ENCODE measurements around the gene TCHP. TPM values are rescaled to one million over a fixed set of nuclear protein-coding genes. Genes with fewer than 3 reads are reported as not detected.

Gene TCHP
- total and polyA plus RNA-seq, 2 of the 13 experiments (the other 11 are each of a cell fraction or from before 2014, with no cell fraction given): 6.7 to 12.2 TPM

DNA sequence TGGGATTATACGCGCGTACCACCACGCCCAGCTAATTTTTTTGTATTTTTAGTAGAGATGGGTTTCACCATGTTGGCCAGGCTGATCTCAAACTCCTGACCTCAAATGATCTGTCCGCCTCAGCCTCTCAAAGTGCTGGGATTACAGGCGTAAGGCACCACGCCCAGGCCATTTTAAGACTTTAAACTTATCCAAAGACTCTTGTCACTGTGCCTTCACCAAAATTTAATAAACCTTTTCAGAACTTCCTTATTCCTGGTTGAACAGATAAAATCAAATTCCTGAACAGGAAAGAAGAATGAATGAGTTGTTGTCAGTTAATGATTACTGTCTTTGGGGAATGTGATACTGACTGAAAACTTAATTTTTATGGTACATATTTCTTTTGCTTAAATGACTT, 58.3 kb downstream of the TCHP start (continued):
- TF ChIP-seq SNAI1 (CRISPR knock-in tag; IDR thresholded peaks at IDR 0.05; ENCODE audit: borderline replicate concordance): no peak
- TF ChIP-seq, protein P1, sequence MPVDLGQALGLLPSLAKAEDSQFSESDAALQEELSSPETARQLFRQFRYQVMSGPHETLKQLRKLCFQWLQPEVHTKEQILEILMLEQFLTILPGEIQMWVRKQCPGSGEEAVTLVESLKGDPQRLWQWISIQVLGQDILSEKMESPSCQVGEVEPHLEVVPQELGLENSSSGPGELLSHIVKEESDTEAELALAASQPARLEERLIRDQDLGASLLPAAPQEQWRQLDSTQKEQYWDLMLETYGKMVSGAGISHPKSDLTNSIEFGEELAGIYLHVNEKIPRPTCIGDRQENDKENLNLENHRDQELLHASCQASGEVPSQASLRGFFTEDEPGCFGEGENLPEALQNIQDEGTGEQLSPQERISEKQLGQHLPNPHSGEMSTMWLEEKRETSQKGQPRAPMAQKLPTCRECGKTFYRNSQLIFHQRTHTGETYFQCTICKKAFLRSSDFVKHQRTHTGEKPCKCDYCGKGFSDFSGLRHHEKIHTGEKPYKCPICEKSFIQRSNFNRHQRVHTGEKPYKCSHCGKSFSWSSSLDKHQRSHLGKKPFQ (CRISPR knock-in tag; IDR thresholded peaks at IDR 0.05; ENCODE audit: insufficient replicate concordance): no peak

DNA sequence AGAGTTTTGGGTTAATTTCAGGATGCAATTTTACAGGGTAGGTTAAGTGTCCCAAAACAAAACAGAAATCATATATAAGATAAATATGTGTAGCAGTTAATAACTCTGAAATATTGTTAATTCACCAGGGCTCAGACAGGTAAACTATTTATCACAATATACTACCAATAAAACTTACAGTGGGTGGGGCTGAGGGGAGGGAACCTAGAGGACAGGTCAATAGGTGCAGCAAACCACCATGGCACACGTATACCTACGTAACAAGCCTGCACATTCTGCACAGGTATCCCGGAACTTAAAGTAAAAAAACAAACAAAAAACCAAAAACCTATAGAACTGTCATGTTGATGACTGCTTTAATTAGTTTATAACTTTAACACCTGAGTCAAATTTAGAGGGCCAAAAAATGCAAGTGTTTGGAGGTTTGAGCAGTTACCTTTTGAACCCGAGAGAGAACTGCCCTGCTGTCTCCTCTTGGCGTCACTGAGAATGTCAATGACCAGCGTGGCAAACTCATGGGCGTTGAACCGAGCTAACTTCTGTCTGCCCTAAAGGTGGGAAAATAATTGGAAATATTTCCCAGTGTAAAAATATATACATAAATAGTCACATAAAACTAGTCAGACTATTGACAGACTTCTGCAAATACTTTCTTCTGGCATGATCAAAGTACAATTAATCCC, 59.5 kb downstream of the TCHP start:
- ChIA-PET CTCF (ENCODE audit: low intra/inter-chr PET ratio, low total read pairs) (no interaction called here), POLR2A (no interaction called here)
- peaks cover 21 to 50% of the 10 kb centered on the region in 2 experiments; a peak in 4 of 5 replicates for H3K36me3 ChIP-seq (replicated peaks in 1 of 2; ENCODE audit: control insufficient read depth in 1 of 2, insufficient read depth in 2 of 2, low read length in 2 of 2)
- H3K9ac ChIP-seq (ENCODE audit: insufficient read depth, low read depth, low read length): no peak overlapping the region
- FAIRE-seq: no peak
- no peak overlapping the region for H3K4me3 ChIP-seq (replicated peaks in 1 of 3; ENCODE audit: insufficient read depth in 1 of 3, low read depth in 2 of 3, low read length in 3 of 3)
- H3K4me1 ChIP-seq (ENCODE audit: insufficient read depth, low read length): no peaks in the 10 kb centered on the region
- H3K4me2 ChIP-seq (ENCODE audit: low read depth, low read length): no peak overlapping the region
- intact Hi-C loops (cut with micrococcal nuclease; ENCODE audit: unreplicated experiment) (no loop called here), in situ Hi-C loops (cut with HindIII; ENCODE audit: extremely low pct_ligation_motif_present, low pct_unique_long_range_greater_than_20kb) (no loop called here)
- no peak overlapping the region for H2AFZ ChIP-seq (ENCODE audit: low read length)
- H3K79me2 ChIP-seq (ENCODE audit: insufficient read depth, low read length): no peaks in the 10 kb centered on the region
- no peaks in the 10 kb centered on the region for H3K9me3 ChIP-seq (ENCODE audit: low read length)
- no peaks in the 10 kb centered on the region for H3K27me3 ChIP-seq (ENCODE audit: control insufficient read depth in 1 of 2, insufficient read depth in 2 of 2, low read length in 2 of 2)
- H4K20me1 ChIP-seq (ENCODE audit: insufficient read depth, low read length): no peaks in the 10 kb centered on the region
- H3K27ac ChIP-seq (ENCODE audit: extremely low read length, insufficient read depth, low read length): no peak overlapping the region
- no peak for DNase-seq (ENCODE audit: low spot score)
- no peak for ATAC-seq
- BruUV-seq (replicated peaks): no TSS peak
- WGBS (ENCODE audit: low lambda C conversion rate): 97% methylated on average over 8 of the region's 8 CpGs
- TF ChIP-seq, protein P2, sequence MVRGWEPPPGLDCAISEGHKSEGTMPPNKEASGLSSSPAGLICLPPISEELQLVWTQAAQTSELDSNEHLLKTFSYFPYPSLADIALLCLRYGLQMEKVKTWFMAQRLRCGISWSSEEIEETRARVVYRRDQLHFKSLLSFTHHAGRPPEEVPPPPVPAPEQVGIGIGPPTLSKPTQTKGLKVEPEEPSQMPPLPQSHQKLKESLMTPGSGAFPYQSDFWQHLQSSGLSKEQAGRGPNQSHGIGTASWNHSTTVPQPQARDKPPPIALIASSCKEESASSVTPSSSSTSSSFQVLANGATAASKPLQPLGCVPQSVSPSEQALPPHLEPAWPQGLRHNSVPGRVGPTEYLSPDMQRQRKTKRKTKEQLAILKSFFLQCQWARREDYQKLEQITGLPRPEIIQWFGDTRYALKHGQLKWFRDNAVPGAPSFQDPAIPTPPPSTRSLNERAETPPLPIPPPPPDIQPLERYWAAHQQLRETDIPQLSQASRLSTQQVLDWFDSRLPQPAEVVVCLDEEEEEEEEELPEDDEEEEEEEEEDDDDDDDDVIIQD (CRISPR knock-in tag; IDR thresholded peaks at IDR 0.05; ENCODE audit: low read depth): no peak
- no peak for TF ChIP-seq NFIC (IDR thresholded peaks at IDR 0.05; ENCODE audit: low read length)
- TF ChIP-seq, protein P3, sequence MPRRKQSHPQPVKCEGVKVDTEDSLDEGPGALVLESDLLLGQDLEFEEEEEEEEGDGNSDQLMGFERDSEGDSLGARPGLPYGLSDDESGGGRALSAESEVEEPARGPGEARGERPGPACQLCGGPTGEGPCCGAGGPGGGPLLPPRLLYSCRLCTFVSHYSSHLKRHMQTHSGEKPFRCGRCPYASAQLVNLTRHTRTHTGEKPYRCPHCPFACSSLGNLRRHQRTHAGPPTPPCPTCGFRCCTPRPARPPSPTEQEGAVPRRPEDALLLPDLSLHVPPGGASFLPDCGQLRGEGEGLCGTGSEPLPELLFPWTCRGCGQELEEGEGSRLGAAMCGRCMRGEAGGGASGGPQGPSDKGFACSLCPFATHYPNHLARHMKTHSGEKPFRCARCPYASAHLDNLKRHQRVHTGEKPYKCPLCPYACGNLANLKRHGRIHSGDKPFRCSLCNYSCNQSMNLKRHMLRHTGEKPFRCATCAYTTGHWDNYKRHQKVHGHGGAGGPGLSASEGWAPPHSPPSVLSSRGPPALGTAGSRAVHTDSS (CRISPR knock-in tag; conservative IDR thresholded peaks at IDR 0.05): no peak
- TF ChIP-seq, protein P4, sequence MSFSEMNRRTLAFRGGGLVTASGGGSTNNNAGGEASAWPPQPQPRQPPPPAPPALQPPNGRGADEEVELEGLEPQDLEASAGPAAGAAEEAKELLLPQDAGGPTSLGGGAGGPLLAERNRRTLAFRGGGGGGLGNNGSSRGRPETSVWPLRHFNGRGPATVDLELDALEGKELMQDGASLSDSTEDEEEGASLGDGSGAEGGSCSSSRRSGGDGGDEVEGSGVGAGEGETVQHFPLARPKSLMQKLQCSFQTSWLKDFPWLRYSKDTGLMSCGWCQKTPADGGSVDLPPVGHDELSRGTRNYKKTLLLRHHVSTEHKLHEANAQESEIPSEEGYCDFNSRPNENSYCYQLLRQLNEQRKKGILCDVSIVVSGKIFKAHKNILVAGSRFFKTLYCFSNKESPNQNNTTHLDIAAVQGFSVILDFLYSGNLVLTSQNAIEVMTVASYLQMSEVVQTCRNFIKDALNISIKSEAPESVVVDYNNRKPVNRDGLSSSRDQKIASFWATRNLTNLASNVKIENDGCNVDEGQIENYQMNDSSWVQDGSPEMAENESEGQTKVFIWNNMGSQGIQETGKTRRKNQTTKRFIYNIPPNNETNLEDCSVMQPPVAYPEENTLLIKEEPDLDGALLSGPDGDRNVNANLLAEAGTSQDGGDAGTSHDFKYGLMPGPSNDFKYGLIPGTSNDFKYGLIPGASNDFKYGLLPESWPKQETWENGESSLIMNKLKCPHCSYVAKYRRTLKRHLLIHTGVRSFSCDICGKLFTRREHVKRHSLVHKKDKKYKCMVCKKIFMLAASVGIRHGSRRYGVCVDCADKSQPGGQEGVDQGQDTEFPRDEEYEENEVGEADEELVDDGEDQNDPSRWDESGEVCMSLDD (CRISPR knock-in tag; IDR thresholded peaks at IDR 0.05; ENCODE audit: borderline replicate concordance): no peak
- TF ChIP-seq ZKSCAN5 (CRISPR knock-in tag; IDR thresholded peaks at IDR 0.05): no peak
- no peak for TF ChIP-seq ZNF772 (CRISPR knock-in tag; IDR thresholded peaks at IDR 0.05)
- TF ChIP-seq CBX1 (IDR thresholded peaks at IDR 0.05; ENCODE audit: low read depth): no peak
- no peak for TF ChIP-seq TRIM24 (CRISPR knock-in tag; IDR thresholded peaks at IDR 0.05)
- no peak for TF ChIP-seq NAIF1 (CRISPR knock-in tag; IDR thresholded peaks at IDR 0.05; ENCODE audit: borderline replicate concordance)
- no peak for TF ChIP-seq FOXA1 (IDR thresholded peaks at IDR 0.05)
- no peak for TF ChIP-seq FOXA1 (CRISPR knock-in tag; IDR thresholded peaks at IDR 0.05)
- TF ChIP-seq ZNF180 (CRISPR knock-in tag; IDR thresholded peaks at IDR 0.05; ENCODE audit: borderline replicate concordance, low read depth): no peak

All from HepG2 (cell line).